H9 (cell line): ENCODE data around the gene SERTM2. TPM values are rescaled to one million over a fixed set of nuclear protein-coding genes. Genes with fewer than 3 reads are reported as not detected.
A peak's percentile ranks its signal among the peaks of the same experiment; 100 is the strongest.

Experiments used
- DNase-seq: peaks from one replicate; pipeline ENCODE4 v3.0.0-alpha.2; 2017
- H2AFZ ChIP-seq: one replicate; pipeline ENCODE4 v1.6.1; 2013; ENCODE audit warnings: mild to moderate bottlenecking, low read length, control low read depth, moderate library complexity
- H2AK5ac ChIP-seq: 2 replicates; pipeline ENCODE4 v1.6.1; 2013; ENCODE audit warnings: low read length, control low read depth, mixed read lengths; ENCODE audit not compliant: insufficient read length
- H2BK120ac ChIP-seq: one replicate; pipeline ENCODE4 v1.6.1; 2013; ENCODE audit warnings: low read depth, mild to moderate bottlenecking, low read length, control low read depth, inconsistent platforms; ENCODE audit not compliant: poor library complexity, severe bottlenecking
- H2BK12ac ChIP-seq: 2 replicates; pipeline ENCODE4 v1.6.1; 2013; ENCODE audit warnings: low read length, control low read depth, mixed read lengths, low read depth; ENCODE audit not compliant: insufficient read length
- H2BK15ac ChIP-seq: 2 replicates; pipeline ENCODE4 v1.6.1; 2013; ENCODE audit warnings: low read depth, low read length, control low read depth
- H2BK20ac ChIP-seq: one replicate; pipeline ENCODE4 v1.6.1; 2013; ENCODE audit warnings: low read depth, mild to moderate bottlenecking, low read length, control low read depth, inconsistent platforms; ENCODE audit not compliant: poor library complexity, severe bottlenecking
- H2BK5ac ChIP-seq: 2 replicates; pipeline ENCODE4 v1.6.1; 2013; ENCODE audit warnings: low read length, control low read depth, mixed read lengths; ENCODE audit not compliant: insufficient read length
- H3K14ac ChIP-seq: 2 replicates; pipeline ENCODE4 v1.6.1; 2013; ENCODE audit warnings: low read length, control low read depth; ENCODE audit not compliant: insufficient read depth
- H3K18ac ChIP-seq: 2 replicates; pipeline ENCODE4 v1.6.1; 2013; ENCODE audit warnings: low read depth, mild to moderate bottlenecking, mixed read lengths, low read length, control low read depth; ENCODE audit not compliant: insufficient read length
- H3K23ac ChIP-seq: 2 replicates; pipeline ENCODE4 v1.6.1; 2013; ENCODE audit warnings: low read length, control low read depth, mixed read lengths, low read depth; ENCODE audit not compliant: insufficient read length
- H3K23me2 ChIP-seq: 2 replicates; pipeline ENCODE4 v1.6.1; 2013; ENCODE audit warnings: low read depth, mild to moderate bottlenecking, mixed read lengths, low read length, control low read depth; ENCODE audit not compliant: insufficient read length, poor library complexity, severe bottlenecking
- H3K27ac ChIP-seq: 2 replicates; pipeline ENCODE4 v1.5.1; 2013; ENCODE audit warnings: low read length, control low read depth, mixed read lengths, low read depth; ENCODE audit not compliant: insufficient read length
- H3K27me3 ChIP-seq: 2 replicates; pipeline ENCODE4 v1.6.1; 2013; ENCODE audit warnings: low read length, control low read depth, inconsistent platforms; ENCODE audit not compliant: insufficient read depth
- H3K4ac ChIP-seq: 2 replicates; pipeline ENCODE4 v1.6.1; 2013; ENCODE audit warnings: low read depth, mild to moderate bottlenecking, control low read depth, inconsistent platforms, low read length, moderate library complexity
- H3K4me1 ChIP-seq: 2 replicates; pipeline ENCODE4 v1.6.1; 2013; ENCODE audit warnings: low read length, control low read depth, inconsistent platforms; ENCODE audit not compliant: insufficient read depth
- H3K4me2 ChIP-seq: 2 replicates; pipeline ENCODE4 v1.6.1; 2013; ENCODE audit warnings: low read length, control low read depth, mixed read lengths; ENCODE audit not compliant: insufficient read length, insufficient read depth
- H3K56ac ChIP-seq: 2 replicates; pipeline ENCODE4 v1.6.1; 2013; ENCODE audit warnings: low read depth, mild to moderate bottlenecking, mixed read lengths, low read length, control low read depth; ENCODE audit not compliant: insufficient read length
- H3K79me1 ChIP-seq: 2 replicates; pipeline ENCODE4 v1.6.1; 2013; ENCODE audit warnings: low read depth, mild to moderate bottlenecking, moderate library complexity, low read length, control low read depth, inconsistent platforms; ENCODE audit not compliant: insufficient read depth, poor library complexity, severe bottlenecking
- H3K79me2 ChIP-seq: 2 replicates; pipeline ENCODE4 v1.6.1; 2013; ENCODE audit warnings: low read length, control low read depth, inconsistent platforms; ENCODE audit not compliant: insufficient read depth
- H3K9ac ChIP-seq: 2 replicates; pipeline ENCODE4 v1.6.1; 2013; ENCODE audit warnings: low read length, control low read depth, mixed read lengths; ENCODE audit not compliant: insufficient read length; ENCODE audit errors: extremely low read depth
- H3K9me3 ChIP-seq: one replicate; pipeline ENCODE4 v1.6.1; 2013; ENCODE audit warnings: low read depth, low read length, inconsistent platforms; ENCODE audit not compliant: control insufficient read depth
- H3T11ph ChIP-seq: one replicate; pipeline ENCODE4 v1.6.1; 2013; ENCODE audit warnings: mild to moderate bottlenecking, low read length, control low read depth, inconsistent platforms
- H4K20me1 ChIP-seq: one replicate; pipeline ENCODE4 v1.6.1; 2013; ENCODE audit not compliant: control insufficient read depth, insufficient read length, insufficient read depth
- H4K5ac ChIP-seq: 2 replicates; pipeline ENCODE4 v1.6.1; 2013; ENCODE audit warnings: low read depth, mild to moderate bottlenecking, mixed read lengths, low read length, control low read depth; ENCODE audit not compliant: insufficient read length
- H4K8ac ChIP-seq: replicated peaks from 2 replicates; pipeline ENCODE4 v1.6.1; 2013; ENCODE audit warnings: low read length, control low read depth, mixed read lengths, low read depth; ENCODE audit not compliant: insufficient read length
- H4K91ac ChIP-seq: 2 replicates; pipeline ENCODE4 v1.6.1; 2013; ENCODE audit warnings: low read depth, mild to moderate bottlenecking, moderate library complexity, mixed read lengths, low read length, control low read depth; ENCODE audit not compliant: insufficient read length
- H3K27ac Mint-ChIP-seq, 3 experiments: 2 replicates in 2 of 3; 3 replicates in 1 of 3; pipeline ENCODE4 v1.8.0; 2020 to 2021; ENCODE audit warnings: mixed read lengths in 3 of 3, mild to moderate bottlenecking in 1 of 3, moderate library complexity in 1 of 3
- H3K27me3 Mint-ChIP-seq: 2 replicates; pipeline ENCODE4 v1.8.0; 2021; ENCODE audit warnings: low read depth, mild to moderate bottlenecking, moderate library complexity, mixed read lengths
- H3K36me3 Mint-ChIP-seq, 3 experiments: 2 replicates in 2 of 3; 3 replicates in 1 of 3; pipeline ENCODE4 v1.8.0; 2020 to 2021; ENCODE audit warnings: low read depth in 3 of 3, mixed read lengths in 3 of 3; ENCODE audit not compliant: insufficient read depth in 1 of 3
- H3K4me1 Mint-ChIP-seq, 2 experiments: 2 replicates each; pipeline ENCODE4 v1.8.0; 2020; ENCODE audit warnings: mixed read lengths in 2 of 2
- H3K4me3 Mint-ChIP-seq, 2 experiments: 2 replicates in 1 of 2; 3 replicates in 1 of 2; pipeline ENCODE4 v1.8.0; 2020 to 2021; ENCODE audit warnings: mild to moderate bottlenecking in 2 of 2, mixed read lengths in 2 of 2, moderate library complexity in 1 of 2
- H3K9me3 Mint-ChIP-seq, 2 experiments: 2 replicates in 1 of 2; 3 replicates in 1 of 2; pipeline ENCODE4 v1.8.0; 2020; ENCODE audit warnings: mild to moderate bottlenecking in 2 of 2, mixed read lengths in 2 of 2, moderate library complexity in 1 of 2
- CTCF ChIP-seq: fragments of 200-600 bp; sonication (generic); conservative IDR thresholded peaks from 3 replicates; pipeline ENCODE4 v1.8.0; 2021; ENCODE audit warnings: antibody characterized with exemption, mild to moderate bottlenecking
- total RNA-seq: library from RNA; stranded (reverse); gene quantifications from 2 replicates; pipeline ENCODE4 v1.2.1, GENCODE V29; 2021

Gene SERTM2
- total RNA-seq, 1 experiment from 2014 or later = 0.22 TPM

DNA sequence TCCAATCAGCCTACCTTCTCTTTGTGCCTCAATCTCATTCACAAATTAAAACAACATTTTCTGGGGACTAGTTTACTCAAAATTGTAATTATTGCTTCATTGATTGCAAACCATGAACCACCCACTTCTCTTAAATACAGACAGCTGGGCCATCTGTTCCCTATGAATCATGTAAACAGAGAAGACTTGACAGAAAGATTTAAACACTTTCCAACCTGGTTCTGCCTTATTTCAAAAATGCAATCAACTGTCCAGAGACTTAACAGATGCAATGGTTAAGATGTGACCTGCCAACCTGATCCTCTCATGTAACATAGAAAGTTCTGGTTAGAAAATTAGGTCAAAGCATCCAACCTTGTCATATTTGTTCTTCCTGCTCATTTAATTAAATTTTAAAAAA lies 20.8 kb upstream of the SERTM2 start:
- H3K4ac ChIP-seq = no peak overlapping the region

More for the DNA sequence above, 20.8 kb upstream of the SERTM2 start:
- no peak overlapping the region for H3K23ac ChIP-seq
- Mint-ChIP-seq H3K27me3 (peaks cover 6% of the 10 kb centered on the region; the same call in 1 of the 2 replicates), H3K36me3 (peaks cover 0 to 5% (median 0%) of the 10 kb centered on the region in 3 experiments; a peak in 3 of 7 replicates), H3K9me3 (peaks cover 0 to 3% of the 10 kb centered on the region in 2 experiments; a peak in 2 of 5 replicates), H3K4me1 (0 out of 4 replicates have a peak, but pooled peaks cover 2 to 3% of the 10 kb centered on the region in 2 experiments), H3K4me3 (no peak overlapping the region), H3K27ac (peak overlapping the region in 1 of 3 experiments; percentile 75; a peak in 2 of 7 replicates)
- no peaks in the 10 kb centered on the region for H3K27me3 ChIP-seq
- no peaks in the 10 kb centered on the region for H3K23me2 ChIP-seq
- no peak overlapping the region for H3K18ac ChIP-seq
- H3K4me1 ChIP-seq = no peaks in the 10 kb centered on the region; the same call in 1 of the 2 replicates
- DNase-seq = no peak
- H2AK5ac ChIP-seq = no peak overlapping the region
- no peak overlapping the region for H3K4me2 ChIP-seq
- no peak overlapping the region for H3K56ac ChIP-seq
- no peak for TF ChIP-seq CTCF
- no peak overlapping the region for H2BK12ac ChIP-seq
- H3T11ph ChIP-seq = no peak overlapping the region
- H4K8ac ChIP-seq = no peak overlapping the region
- H3K27ac ChIP-seq = no peak overlapping the region
- H3K79me1 ChIP-seq = no peaks in the 10 kb centered on the region
- H2BK15ac ChIP-seq = no peak overlapping the region
- no peak overlapping the region for H3K14ac ChIP-seq
- H3K9me3 ChIP-seq = no peaks in the 10 kb centered on the region
- H4K91ac ChIP-seq = no peak overlapping the region
- no peak overlapping the region for H4K5ac ChIP-seq
- H2BK20ac ChIP-seq = no peak overlapping the region
- H2BK120ac ChIP-seq = no peak overlapping the region
- H4K20me1 ChIP-seq = no peaks in the 10 kb centered on the region
- H3K9ac ChIP-seq = no peak overlapping the region
- no peak overlapping the region for H2AFZ ChIP-seq
- H2BK5ac ChIP-seq = no peak overlapping the region
- H3K79me2 ChIP-seq = no peaks in the 10 kb centered on the region
